H1 (cell line): ENCODE data around the gene ASIC1. TPM values are rescaled to one million over a fixed set of nuclear protein-coding genes. Genes with fewer than 3 reads are reported as not detected.

Experiments
- EP300 ChIP-seq, 2 experiments: IDR thresholded peaks; 1 replicate in 1 of 2; 2 replicates in 1 of 2; pipeline ENCODE4 v1.6.1; 2011 to 2012; ENCODE audit warnings: low read depth in 2 of 2, low read length in 2 of 2, mild to moderate bottlenecking in 2 of 2, borderline replicate concordance in 1 of 2, inconsistent platforms in 1 of 2, moderate library complexity in 1 of 2
- GABPA ChIP-seq: IDR thresholded peaks from 2 replicates; pipeline ENCODE4 v1.6.1; 2011; ENCODE audit warnings: mild to moderate bottlenecking, low read length, moderate library complexity, borderline replicate concordance; ENCODE audit not compliant: insufficient read depth
- KDM5A ChIP-seq: fragments of 200-600 bp; IDR thresholded peaks from 2 replicates; pipeline ENCODE4 v1.7.1; 2012; ENCODE audit warnings: mild to moderate bottlenecking, low read length, inconsistent platforms, mixed read lengths
- RNF2 ChIP-seq: fragments of 200-900, 300-1000 bp; sonication (generic); IDR thresholded peaks from 2 replicates; pipeline ENCODE4 v1.7.1; 2016; ENCODE audit warnings: borderline replicate concordance, low read depth, mild to moderate bottlenecking, antibody characterized with exemption, low read length; ENCODE audit not compliant: poor library complexity, severe bottlenecking; ENCODE audit errors: missing control alignments
- SIRT6 ChIP-seq: IDR thresholded peaks from one replicate; pipeline ENCODE4 v1.7.1; 2012; ENCODE audit warnings: low read length, inconsistent platforms
- SIX5 ChIP-seq: IDR thresholded peaks from 2 replicates; pipeline ENCODE4 v1.6.1; 2011; ENCODE audit warnings: mild to moderate bottlenecking, low read depth, low read length
- SP1 ChIP-seq: IDR thresholded peaks from 2 replicates; pipeline ENCODE4 v1.6.1; 2011; ENCODE audit warnings: low read depth, low read length
- SUZ12 ChIP-seq: fragments of 200-600 bp; sonication (generic); IDR thresholded peaks from 2 replicates; pipeline ENCODE4 v1.6.1; 2012; ENCODE audit warnings: mild to moderate bottlenecking, inconsistent platforms, low read length, moderate library complexity, mixed read lengths
- TEAD4 ChIP-seq: IDR thresholded peaks from 2 replicates; pipeline ENCODE4 v1.6.1; 2012; ENCODE audit warnings: low read depth, low read length, inconsistent platforms, mixed read lengths
- polyA plus RNA-seq, 7 experiments: library from polyadenylated mRNA; depleted of rRNA in 3 of 7; stranded (reverse) in 5 of 7; unstranded in 2 of 7; fragments of >200 nt in 5 of 7; fragments of 200-250 nt in 2 of 7; gene quantifications; 1 replicate in 5 of 7; 2 replicates in 1 of 7; 4 replicates in 1 of 7; pipeline versions ENCODE4 v1.2.1 to v1.2.3, GENCODE V29; 2011 to 2013; ENCODE audit warnings: missing spikeins in 2 of 7, mixed read lengths in 2 of 7
- total RNA-seq: library from RNA; stranded (reverse); fragmentation: NEBNext Ultra II Directional; extraction: Animal tissue kit (Norgen Biotek cat#: 25700); gene quantifications from 2 replicates; pipeline ENCODE4 v1.2.1, GENCODE V29; 2021
- TF ChIP-seq, protein P1 (sequence below): fragments of 300-600 bp; sonication (generic); IDR thresholded peaks from 2 replicates; pipeline ENCODE4 v1.7.1; 2012; ENCODE audit warnings: low read length, moderate library complexity, mild to moderate bottlenecking, inconsistent platforms; ENCODE audit not compliant: insufficient replicate concordance
- TF ChIP-seq, protein P2 (sequence below): IDR thresholded peaks from 2 replicates; pipeline ENCODE4 v1.6.1; 2012; ENCODE audit warnings: inconsistent platforms

ASIC1 gene
- total and polyA plus RNA-seq, 2 of the 8 experiments (the other 6 are each of a cell fraction or from before 2014, with no cell fraction given), result 2.4 to 4.4 TPM

DNA sequence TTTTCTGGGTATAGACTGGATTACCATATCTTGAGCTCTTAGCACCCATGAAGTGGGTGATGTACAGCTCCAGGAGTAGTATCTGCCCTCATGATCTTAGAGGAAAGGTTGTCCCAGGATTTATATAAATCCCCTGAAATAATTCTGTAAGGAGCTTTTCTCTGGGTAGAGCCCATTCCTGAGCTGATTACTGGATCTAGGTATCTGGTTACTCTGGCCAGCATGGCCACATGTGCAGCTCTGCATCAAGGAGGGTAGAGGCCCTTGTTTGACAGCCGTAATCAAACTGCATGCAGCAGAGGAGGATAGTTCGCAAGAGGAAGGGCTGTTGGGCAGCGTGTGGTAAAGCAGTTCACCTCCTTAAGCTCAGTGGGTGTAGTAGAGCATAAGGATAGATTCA, 63.1 kb downstream of the ASIC1 start (continued):
- TF ChIP-seq, protein P1, sequence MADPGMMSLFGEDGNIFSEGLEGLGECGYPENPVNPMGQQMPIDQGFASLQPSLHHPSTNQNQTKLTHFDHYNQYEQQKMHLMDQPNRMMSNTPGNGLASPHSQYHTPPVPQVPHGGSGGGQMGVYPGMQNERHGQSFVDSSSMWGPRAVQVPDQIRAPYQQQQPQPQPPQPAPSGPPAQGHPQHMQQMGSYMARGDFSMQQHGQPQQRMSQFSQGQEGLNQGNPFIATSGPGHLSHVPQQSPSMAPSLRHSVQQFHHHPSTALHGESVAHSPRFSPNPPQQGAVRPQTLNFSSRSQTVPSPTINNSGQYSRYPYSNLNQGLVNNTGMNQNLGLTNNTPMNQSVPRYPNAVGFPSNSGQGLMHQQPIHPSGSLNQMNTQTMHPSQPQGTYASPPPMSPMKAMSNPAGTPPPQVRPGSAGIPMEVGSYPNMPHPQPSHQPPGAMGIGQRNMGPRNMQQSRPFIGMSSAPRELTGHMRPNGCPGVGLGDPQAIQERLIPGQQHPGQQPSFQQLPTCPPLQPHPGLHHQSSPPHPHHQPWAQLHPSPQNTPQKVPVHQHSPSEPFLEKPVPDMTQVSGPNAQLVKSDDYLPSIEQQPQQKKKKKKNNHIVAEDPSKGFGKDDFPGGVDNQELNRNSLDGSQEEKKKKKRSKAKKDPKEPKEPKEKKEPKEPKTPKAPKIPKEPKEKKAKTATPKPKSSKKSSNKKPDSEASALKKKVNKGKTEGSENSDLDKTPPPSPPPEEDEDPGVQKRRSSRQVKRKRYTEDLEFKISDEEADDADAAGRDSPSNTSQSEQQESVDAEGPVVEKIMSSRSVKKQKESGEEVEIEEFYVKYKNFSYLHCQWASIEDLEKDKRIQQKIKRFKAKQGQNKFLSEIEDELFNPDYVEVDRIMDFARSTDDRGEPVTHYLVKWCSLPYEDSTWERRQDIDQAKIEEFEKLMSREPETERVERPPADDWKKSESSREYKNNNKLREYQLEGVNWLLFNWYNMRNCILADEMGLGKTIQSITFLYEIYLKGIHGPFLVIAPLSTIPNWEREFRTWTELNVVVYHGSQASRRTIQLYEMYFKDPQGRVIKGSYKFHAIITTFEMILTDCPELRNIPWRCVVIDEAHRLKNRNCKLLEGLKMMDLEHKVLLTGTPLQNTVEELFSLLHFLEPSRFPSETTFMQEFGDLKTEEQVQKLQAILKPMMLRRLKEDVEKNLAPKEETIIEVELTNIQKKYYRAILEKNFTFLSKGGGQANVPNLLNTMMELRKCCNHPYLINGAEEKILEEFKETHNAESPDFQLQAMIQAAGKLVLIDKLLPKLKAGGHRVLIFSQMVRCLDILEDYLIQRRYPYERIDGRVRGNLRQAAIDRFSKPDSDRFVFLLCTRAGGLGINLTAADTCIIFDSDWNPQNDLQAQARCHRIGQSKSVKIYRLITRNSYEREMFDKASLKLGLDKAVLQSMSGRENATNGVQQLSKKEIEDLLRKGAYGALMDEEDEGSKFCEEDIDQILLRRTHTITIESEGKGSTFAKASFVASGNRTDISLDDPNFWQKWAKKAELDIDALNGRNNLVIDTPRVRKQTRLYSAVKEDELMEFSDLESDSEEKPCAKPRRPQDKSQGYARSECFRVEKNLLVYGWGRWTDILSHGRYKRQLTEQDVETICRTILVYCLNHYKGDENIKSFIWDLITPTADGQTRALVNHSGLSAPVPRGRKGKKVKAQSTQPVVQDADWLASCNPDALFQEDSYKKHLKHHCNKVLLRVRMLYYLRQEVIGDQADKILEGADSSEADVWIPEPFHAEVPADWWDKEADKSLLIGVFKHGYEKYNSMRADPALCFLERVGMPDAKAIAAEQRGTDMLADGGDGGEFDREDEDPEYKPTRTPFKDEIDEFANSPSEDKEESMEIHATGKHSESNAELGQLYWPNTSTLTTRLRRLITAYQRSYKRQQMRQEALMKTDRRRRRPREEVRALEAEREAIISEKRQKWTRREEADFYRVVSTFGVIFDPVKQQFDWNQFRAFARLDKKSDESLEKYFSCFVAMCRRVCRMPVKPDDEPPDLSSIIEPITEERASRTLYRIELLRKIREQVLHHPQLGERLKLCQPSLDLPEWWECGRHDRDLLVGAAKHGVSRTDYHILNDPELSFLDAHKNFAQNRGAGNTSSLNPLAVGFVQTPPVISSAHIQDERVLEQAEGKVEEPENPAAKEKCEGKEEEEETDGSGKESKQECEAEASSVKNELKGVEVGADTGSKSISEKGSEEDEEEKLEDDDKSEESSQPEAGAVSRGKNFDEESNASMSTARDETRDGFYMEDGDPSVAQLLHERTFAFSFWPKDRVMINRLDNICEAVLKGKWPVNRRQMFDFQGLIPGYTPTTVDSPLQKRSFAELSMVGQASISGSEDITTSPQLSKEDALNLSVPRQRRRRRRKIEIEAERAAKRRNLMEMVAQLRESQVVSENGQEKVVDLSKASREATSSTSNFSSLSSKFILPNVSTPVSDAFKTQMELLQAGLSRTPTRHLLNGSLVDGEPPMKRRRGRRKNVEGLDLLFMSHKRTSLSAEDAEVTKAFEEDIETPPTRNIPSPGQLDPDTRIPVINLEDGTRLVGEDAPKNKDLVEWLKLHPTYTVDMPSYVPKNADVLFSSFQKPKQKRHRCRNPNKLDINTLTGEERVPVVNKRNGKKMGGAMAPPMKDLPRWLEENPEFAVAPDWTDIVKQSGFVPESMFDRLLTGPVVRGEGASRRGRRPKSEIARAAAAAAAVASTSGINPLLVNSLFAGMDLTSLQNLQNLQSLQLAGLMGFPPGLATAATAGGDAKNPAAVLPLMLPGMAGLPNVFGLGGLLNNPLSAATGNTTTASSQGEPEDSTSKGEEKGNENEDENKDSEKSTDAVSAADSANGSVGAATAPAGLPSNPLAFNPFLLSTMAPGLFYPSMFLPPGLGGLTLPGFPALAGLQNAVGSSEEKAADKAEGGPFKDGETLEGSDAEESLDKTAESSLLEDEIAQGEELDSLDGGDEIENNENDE, result no peak
- TF ChIP-seq TEAD4 (no peak), SIX5 (no peak), EP300 (IDR thresholded peaks at IDR 0.05; ENCODE audit: borderline replicate concordance in 1 of 2, low read depth in 2 of 2, low read length in 2 of 2) (no peak), SP1 (no peak), SIRT6 (no peak), GABPA (no peak), KDM5A (no peak), SUZ12 (no peak), RNF2 (no peak)
- TF ChIP-seq, protein P2, sequence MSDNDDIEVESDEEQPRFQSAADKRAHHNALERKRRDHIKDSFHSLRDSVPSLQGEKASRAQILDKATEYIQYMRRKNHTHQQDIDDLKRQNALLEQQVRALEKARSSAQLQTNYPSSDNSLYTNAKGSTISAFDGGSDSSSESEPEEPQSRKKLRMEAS, result no peak
